C4-2B (cell line): ENCODE results near the gene PGM1.

Experiments used
- H3K27ac ChIP-seq: fragments of 450-650 bp; 2 replicates; pipeline ENCODE4 v1.5.1; 2017
- ZFX ChIP-seq: fragments of 450-650 bp; IDR thresholded peaks from 2 replicates; pipeline ENCODE4 v1.6.1; 2017
- TF ChIP-seq, protein P1 (sequence below): fragments of 450-650 bp; conservative IDR thresholded peaks from 2 replicates; pipeline ENCODE4 v1.5.1; 2017; ENCODE audit warnings: mild to moderate bottlenecking

The PGM1 gene

DNA sequence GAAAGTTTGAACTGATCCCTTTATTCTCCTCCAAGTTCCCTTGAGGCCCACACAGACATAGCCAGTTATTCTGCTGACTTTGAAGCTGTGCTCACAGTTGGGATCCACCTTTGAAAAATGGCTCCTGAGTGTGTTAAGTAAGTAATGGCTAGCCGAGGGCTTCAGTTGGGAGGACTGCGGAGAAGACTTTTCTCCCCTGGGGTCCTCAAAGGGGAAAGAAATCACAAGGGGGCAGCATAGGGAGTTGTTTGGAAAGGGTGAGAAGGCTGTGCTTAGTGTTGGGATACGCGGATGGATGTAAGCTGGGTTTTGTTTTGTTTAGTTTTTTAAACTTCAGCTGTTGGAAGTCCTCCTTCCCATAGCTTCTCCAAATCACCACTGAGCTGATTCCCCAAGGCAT is 8.3 kb downstream of the PGM1 start:
- no peak for TF ChIP-seq ZFX
- TF ChIP-seq, protein P1, sequence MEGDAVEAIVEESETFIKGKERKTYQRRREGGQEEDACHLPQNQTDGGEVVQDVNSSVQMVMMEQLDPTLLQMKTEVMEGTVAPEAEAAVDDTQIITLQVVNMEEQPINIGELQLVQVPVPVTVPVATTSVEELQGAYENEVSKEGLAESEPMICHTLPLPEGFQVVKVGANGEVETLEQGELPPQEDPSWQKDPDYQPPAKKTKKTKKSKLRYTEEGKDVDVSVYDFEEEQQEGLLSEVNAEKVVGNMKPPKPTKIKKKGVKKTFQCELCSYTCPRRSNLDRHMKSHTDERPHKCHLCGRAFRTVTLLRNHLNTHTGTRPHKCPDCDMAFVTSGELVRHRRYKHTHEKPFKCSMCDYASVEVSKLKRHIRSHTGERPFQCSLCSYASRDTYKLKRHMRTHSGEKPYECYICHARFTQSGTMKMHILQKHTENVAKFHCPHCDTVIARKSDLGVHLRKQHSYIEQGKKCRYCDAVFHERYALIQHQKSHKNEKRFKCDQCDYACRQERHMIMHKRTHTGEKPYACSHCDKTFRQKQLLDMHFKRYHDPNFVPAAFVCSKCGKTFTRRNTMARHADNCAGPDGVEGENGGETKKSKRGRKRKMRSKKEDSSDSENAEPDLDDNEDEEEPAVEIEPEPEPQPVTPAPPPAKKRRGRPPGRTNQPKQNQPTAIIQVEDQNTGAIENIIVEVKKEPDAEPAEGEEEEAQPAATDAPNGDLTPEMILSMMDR: no peak
- H3K27ac ChIP-seq: no peak overlapping the region

DNA sequence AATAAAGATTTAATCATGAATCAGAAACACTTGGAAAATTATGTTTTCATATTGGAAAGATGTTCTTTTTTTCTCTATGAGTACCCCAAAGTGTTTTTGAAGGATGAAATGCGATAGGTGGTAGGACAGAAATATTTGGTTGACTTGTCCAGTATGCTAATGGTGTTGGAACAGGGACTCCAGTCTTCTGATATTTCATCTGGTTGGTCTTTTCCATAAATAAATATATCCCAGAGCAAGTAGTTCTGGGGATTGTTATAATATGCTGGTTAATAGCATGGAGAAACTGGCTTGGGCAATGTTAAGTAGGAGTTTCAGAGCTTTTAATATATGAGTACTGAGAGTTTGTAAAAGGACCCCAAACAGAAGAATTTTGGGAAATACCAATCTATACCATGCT is 8.7 kb downstream of the PGM1 start:
- no peak for TF ChIP-seq ZFX
- TF ChIP-seq, protein P1: no peak
- H3K27ac ChIP-seq: no peak overlapping the region

DNA sequence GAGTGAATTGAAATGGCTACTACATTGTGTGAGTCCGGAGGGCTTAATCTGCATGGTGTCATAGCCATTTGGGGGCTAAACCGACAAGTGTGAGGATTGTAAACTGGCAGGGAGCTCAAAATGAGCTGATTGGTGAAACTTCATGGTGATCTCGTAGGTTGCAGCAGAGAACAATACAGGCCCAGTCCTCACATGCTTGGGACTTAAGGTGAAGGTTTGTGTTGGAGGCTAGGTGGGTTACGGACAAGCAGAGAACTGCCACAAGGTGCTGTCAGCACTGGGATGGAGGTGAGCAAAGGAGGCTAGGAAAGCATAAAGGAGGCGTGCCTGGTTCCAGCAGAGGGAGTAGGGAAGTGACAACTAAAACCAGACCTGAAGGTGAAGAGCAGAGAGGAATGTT is 9.4 kb downstream of the PGM1 start:
- TF ChIP-seq ZFX: no peak
- TF ChIP-seq, protein P1: no peak
- no peak overlapping the region for H3K27ac ChIP-seq

DNA sequence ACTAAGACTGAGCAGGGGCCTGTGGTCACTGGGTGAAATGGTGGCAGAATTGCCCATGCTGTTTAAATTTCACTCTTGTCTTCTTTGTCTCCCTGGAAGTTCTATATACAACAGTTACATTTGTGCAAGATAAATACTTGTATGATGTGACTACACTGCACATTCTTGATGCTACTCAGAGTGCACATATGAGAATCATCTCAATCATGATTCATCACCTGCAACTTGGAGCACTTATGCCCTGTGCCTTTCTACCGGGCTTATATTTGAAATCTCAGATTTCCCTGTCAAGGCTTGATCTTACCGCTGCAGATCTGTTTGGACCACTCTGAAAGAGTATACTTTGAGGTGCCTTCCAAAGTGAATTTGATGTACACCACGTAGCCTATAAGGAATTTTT is 10.6 kb downstream of the PGM1 start:
- no peak overlapping the region for H3K27ac ChIP-seq
- TF ChIP-seq ZFX: no peak
- TF ChIP-seq, protein P1: no peak

DNA sequence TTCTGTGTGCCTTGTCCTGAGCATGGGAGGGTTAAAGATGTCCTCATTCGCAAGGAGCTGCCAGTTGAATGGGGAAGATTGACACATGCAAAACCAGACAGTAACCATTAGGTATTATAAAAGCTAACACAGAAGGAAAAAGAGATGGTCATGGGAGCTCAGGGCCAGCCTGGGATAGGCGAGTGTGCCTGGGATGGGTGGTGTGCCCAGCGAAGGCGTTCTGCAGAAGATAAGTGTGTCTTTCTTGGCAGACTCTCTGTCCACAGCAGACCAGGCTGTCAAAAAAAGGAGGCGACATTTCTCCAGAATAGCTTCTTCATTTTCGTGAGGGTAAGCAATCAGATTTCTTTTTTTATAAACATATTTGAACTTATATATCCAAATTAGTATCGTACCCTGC is 14.1 kb downstream of the PGM1 start:
- H3K27ac ChIP-seq: no peak overlapping the region
- no peak for TF ChIP-seq ZFX
- TF ChIP-seq, protein P1: no peak

DNA sequence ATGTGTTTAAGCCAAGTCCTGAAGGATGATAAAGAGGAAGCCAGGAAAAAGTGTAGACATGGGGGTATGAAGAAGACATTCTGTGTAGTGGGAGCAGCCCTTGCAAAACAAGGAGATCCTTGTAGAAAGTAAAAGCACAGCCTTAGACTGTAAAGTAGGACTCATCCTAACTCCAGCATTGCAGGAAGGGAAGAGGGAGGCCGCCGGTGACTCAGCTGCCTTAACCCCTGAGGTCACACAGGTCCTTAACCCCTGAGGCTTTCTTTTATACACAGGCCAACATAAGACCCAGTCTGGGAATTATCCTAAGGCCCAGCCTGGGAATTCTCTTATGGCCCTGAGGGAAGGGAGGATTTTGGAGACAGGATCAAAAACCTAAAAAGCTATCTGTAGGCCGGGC is 18.0 kb downstream of the PGM1 start:
- TF ChIP-seq, protein P1: no peak
- no peak for TF ChIP-seq ZFX
- H3K27ac ChIP-seq: no peak overlapping the region

DNA sequence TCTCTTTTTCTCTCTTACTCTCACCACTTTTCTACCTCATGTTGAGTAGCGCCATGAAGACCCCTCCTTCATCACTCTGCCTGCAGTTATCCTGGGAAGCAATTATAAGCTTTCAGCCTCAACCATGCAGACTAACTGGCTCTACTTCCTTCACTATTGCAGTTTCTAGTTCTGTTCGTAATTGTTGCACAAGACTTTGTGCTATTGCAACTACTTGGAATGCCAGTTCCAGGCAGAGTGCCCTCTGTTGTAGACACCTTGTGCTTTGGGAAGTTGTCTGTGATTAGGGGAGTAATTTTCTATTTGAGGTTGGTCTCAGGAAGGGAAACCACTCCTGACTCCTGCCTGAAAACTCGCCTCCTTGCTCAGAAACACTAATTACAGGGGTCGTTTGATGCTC is 19.4 kb downstream of the PGM1 start:
- TF ChIP-seq ZFX: no peak
- TF ChIP-seq, protein P1: no peak
- H3K27ac ChIP-seq: no peak overlapping the region
